ENCODE results near the gene VPS37C. TPM values are rescaled to one million over a fixed set of nuclear protein-coding genes. Genes with fewer than 3 reads are reported as not detected.

Gene VPS37C
- total RNA-seq, 1 donor from 2014 or later, result 11.6 TPM

DNA sequence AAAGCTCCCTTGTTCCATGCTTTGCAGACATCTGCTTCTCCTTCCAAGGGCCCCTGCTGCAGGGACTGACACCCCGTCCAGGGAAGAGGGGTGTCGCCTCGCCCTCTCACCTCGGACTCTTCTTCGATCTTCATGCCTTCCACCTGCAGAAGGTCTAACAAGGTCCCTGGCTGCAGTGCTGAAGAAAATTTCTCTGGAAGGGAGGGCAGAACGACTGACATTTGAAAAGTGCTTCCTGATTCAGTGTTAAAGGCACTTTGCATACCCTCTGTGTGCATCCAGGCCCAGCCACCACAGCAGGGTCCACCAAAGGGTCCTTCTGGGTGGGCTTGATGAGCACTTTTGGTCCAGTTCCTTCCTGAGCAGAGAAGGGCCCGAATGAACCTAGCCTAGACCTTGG is 28.1 kb downstream of the VPS37C start:
- no peaks in the 10 kb centered on the region for H3K9me3 Mint-ChIP-seq
- H3K27ac Mint-ChIP-seq, result no peak overlapping the region
- DNase-seq (ENCODE audit: low spot score), result no peak
- no peaks in the 10 kb centered on the region for H3K27me3 Mint-ChIP-seq (ENCODE audit: insufficient read depth)
- no peak overlapping the region for H3K4me3 Mint-ChIP-seq
- peaks cover 11% of the 10 kb centered on the region for H3K36me3 Mint-ChIP-seq (ENCODE audit: low read depth)
- intact Hi-C loops (cut with micrococcal nuclease), result no loop called here
- H3K4me1 Mint-ChIP-seq (ENCODE audit: low read depth), result peaks cover 16% of the 10 kb centered on the region

DNA sequence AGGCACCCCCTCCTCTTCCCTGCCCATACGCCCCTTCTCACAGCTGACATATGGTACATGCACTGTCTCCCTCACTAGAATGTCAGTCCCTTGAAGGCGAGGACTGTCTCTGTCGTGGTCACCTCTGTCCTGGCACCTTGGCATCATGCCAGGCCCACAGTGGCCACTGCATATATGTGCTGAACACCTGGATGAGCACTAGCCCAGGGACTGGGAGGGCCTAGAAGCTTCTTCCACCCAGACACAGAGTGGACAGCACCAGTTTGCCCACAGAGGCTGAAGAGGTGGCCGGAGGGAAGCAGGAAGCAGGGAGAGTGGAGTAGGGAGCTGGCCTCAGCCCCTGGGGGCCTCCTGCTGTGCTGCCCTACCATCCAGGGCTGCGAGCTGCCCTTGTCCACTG is 28.6 kb downstream of the VPS37C start:
- Mint-ChIP-seq H3K36me3 (ENCODE audit: low read depth) (peaks cover 14% of the 10 kb centered on the region), H3K9me3 (no peaks in the 10 kb centered on the region), H3K4me3 (no peak overlapping the region), H3K4me1 (ENCODE audit: low read depth) (peaks cover 16% of the 10 kb centered on the region), H3K27me3 (ENCODE audit: insufficient read depth) (no peaks in the 10 kb centered on the region), H3K27ac (no peak overlapping the region)
- intact Hi-C loops (cut with micrococcal nuclease), result no loop called here
- DNase-seq (ENCODE audit: low spot score), result no peak

DNA sequence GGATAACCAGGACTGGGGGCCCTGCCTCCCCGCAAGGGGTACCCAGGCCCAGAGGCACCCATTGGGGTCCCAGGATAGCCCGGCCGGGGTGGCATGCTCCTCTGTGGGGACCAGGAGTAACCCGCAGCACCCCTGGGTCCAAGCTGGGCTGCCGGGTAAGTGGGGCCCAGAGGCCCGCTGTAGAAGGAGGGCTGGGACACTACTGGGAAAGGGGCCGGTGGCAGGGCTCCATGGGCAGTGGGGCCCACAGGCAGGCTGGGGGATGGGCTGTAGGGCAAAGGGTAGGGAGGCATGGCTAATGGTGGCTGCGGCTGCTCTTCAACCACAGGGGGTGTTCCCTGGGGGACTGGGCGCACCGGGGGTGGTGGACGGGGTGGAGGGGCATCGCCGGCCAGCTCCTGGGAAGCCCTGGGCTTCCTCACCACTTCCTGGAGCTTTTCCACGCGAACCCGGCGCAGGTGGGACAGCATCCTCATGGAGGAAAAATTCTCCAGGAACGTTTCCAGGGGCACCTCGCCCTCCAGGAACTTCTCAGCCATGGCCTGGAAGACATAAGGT is 29.1 kb downstream of the VPS37C start:
- Mint-ChIP-seq H3K4me1 (ENCODE audit: low read depth) (peaks cover 16% of the 10 kb centered on the region), H3K9me3 (no peaks in the 10 kb centered on the region), H3K27me3 (ENCODE audit: insufficient read depth) (no peaks in the 10 kb centered on the region), H3K36me3 (ENCODE audit: low read depth) (peaks cover 17% of the 10 kb centered on the region), H3K4me3 (no peak overlapping the region), H3K27ac (no peak overlapping the region)
- intact Hi-C loops (cut with micrococcal nuclease), result no loop called here
- no peak for DNase-seq (ENCODE audit: low spot score)

DNA sequence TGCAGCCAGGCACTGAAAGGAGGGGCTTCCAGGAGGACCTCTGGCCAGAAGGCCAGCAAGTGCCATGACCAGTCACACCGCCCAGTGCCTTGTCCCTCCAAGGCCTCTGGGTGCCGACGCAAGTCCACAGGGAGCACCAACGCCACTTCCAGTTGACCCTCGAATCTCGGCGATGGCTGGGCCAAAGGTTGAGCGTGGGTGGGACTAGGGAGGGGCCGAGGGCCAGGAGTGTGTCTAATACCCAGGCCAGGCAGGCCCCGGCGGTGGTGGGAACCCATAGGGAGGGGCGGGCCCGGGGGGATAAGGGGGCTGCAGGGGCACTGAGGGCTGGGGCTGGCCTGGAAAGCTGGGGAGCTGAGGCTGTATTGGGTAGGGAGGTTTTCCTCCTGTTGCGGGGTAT is 29.6 kb downstream of the VPS37C start:
- no peak for DNase-seq (ENCODE audit: low spot score)
- Mint-ChIP-seq H3K4me3 (no peak overlapping the region), H3K27ac (no peak overlapping the region), H3K27me3 (ENCODE audit: insufficient read depth) (no peaks in the 10 kb centered on the region), H3K9me3 (no peaks in the 10 kb centered on the region), H3K36me3 (ENCODE audit: low read depth) (peaks cover 20% of the 10 kb centered on the region), H3K4me1 (ENCODE audit: low read depth) (peaks cover 16% of the 10 kb centered on the region)
- intact Hi-C loops (cut with micrococcal nuclease), result no loop called here

DNA sequence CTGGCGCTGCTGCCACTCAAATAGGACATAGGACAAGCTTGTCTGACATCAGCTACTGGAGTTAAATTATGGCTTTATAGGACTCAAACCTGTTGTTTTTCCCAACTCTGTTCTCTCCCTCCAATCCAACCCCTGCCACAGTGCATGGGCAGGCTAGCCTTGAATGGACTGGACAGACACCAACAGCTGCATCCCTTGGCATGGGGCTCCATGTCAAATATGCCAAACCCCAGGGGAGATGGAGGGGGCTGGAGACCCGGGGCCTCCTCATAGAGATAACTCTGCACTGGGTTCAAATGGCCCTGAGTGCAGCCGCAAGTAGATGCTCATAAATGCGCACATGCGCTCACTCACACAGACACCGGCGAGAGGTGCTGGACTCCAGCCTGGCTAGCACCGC is 30.0 kb downstream of the VPS37C start:
- intact Hi-C loops (cut with micrococcal nuclease), result no loop called here
- Mint-ChIP-seq H3K4me1 (ENCODE audit: low read depth) (peaks cover 16% of the 10 kb centered on the region), H3K27me3 (ENCODE audit: insufficient read depth) (no peaks in the 10 kb centered on the region), H3K36me3 (ENCODE audit: low read depth) (peaks cover 22% of the 10 kb centered on the region), H3K27ac (no peak overlapping the region), H3K4me3 (no peak overlapping the region), H3K9me3 (no peaks in the 10 kb centered on the region)
- DNase-seq (ENCODE audit: low spot score), result no peak

DNA sequence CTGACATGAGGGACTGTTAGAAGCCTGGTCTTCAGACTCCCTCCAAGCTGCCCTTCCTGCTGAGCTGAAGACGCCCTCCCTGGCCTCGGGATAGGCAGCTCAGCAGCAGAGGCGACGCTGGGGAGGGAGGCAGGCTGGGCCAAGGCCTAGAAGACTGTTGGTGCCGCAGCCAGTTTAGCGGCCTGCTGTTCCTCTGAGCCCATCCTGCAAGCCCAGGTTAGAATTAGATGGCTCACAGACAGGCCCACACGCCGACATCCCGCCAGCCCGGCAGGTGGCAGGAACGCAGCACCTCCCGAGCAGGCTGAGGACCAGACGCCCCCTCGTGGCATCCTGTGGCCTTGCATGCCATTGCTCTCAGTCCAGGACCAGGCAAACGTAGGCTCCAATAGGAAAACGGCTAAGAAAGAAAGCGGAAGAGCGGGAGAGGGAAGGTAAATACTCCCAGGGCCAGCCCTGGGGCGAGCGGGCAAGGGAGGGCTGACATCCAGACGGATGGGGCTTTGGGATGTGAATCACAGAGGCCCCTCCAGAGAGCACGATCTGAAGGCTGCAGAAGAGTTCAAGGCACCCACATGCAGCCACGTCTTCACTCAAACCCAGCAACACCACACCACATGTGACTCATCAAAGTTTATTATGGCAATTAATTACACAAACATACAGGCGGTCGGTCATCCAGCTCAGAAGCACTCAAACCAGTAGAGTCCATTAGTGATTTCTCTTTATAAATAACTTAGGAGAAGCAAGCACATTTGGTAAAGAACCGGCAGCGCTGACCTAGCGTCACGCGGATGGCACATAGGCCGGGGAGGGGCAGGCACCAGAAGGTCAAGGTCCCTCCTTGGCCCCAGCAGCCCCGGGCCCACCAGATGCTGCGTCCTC is 31.3 kb downstream of the VPS37C start:
- H3K27ac Mint-ChIP-seq, result peak overlapping the region; percentile 65
- peak overlapping the region; percentile 63 for H3K4me3 Mint-ChIP-seq
- peaks cover 16% of the 10 kb centered on the region for H3K4me1 Mint-ChIP-seq (ENCODE audit: low read depth)
- H3K27me3 Mint-ChIP-seq (ENCODE audit: insufficient read depth), result no peaks in the 10 kb centered on the region
- intact Hi-C loops (cut with micrococcal nuclease), result loop anchor here (1.0 to 2.0 kb wide), 9 partner anchors 10 to 299 kb away; no protein-coding TSS in a partner anchor
- H3K9me3 Mint-ChIP-seq, result no peaks in the 10 kb centered on the region
- peaks cover 27% of the 10 kb centered on the region for H3K36me3 Mint-ChIP-seq (ENCODE audit: low read depth)
- DNase-seq (ENCODE audit: low spot score), result peak; percentile 82

DNA sequence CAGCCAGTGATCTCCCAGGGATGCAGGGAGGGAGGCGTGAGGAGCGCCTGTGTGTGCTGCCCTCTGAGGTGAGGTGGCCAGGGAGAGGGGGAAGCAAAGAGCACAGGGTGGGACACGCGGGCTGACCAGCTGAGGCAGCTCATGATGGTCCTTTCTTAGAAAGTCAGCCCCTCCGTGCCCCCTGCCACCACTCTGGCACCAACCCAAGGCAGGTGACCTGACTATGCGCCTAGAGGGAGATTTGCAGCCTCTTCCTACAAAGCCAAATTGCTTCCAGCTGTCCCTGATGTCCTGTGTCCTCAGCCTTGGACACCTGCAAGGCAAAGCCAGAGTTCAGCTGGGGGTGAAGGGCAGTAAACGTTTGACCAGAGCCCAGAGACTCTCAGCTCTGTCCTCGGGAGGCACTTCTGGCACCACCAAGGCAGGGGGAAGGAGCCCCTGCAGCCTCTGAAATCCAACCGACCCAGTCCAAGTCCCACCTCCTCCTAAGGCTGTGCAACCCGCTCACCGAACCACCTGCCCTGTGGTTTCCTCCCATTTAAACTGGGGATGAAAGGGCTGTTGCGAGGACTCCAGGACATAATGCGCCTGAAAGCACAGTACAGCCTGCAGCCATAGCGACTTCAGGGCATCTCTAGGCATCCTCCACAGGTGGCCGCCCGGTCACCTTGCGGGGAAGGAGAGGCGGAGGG is 32.1 kb downstream of the VPS37C start:
- Mint-ChIP-seq H3K27me3 (ENCODE audit: insufficient read depth) (no peaks in the 10 kb centered on the region), H3K9me3 (no peaks in the 10 kb centered on the region), H3K4me3 (no peak overlapping the region), H3K36me3 (ENCODE audit: low read depth) (peaks cover 35% of the 10 kb centered on the region), H3K4me1 (ENCODE audit: low read depth) (peaks cover 16% of the 10 kb centered on the region), H3K27ac (no peak overlapping the region)
- intact Hi-C loops (cut with micrococcal nuclease), result loop anchor here (1.0 to 2.0 kb wide), 9 partner anchors 9 to 298 kb away; no protein-coding TSS in a partner anchor
- no peak for DNase-seq (ENCODE audit: low spot score)

DNA sequence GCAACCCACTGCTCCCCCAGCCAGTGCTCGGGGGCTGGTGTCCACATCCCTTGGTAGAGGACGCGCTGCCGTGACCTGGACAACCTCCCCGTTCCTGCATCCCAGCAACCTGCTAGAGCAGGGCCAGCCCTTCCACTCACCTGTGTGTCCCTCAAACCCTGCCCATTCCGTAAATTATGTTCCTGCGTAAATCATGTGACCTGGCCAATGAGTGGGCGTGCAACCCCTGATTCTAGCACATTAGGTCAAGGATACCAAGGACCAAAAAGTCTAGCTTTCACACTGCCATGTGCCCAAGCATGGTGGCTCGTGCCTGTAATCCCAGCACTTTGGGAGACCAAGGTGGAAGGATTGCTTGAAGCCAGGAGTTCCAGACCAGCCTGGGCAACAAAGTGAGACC is 33.2 kb downstream of the VPS37C start:
- no peak overlapping the region for H3K27ac Mint-ChIP-seq

DNA sequence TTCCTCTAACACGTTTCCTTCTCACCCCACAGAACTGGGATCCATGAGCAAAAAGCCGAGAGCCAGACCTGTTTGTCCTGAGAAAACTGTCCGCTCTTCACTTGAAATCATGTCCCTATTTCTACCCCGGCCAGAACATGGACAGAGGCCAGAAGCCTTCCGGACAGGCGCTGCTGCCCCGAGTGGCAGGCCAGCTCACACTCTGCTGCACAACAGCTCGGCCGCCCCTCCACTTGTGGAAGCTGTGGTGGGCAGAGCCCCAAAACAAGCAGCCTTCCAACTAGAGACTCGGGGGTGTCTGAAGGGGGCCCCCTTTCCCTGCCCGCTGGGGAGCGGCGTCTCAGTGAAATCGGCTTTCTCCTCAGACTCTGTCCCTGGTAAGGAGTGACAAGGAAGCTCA is 35.0 kb downstream of the VPS37C start:
- Mint-ChIP-seq H3K36me3 (ENCODE audit: low read depth) (peaks cover 57% of the 10 kb centered on the region), H3K27me3 (ENCODE audit: insufficient read depth) (no peaks in the 10 kb centered on the region), H3K4me3 (no peak overlapping the region), H3K4me1 (ENCODE audit: low read depth) (peaks cover 25% of the 10 kb centered on the region), H3K27ac (peak overlapping the region; percentile 45), H3K9me3 (no peaks in the 10 kb centered on the region)
- no peak for DNase-seq (ENCODE audit: low spot score)
- intact Hi-C loops (cut with micrococcal nuclease), result no loop called here

More for the DNA sequence above, 33.2 kb downstream of the VPS37C start:
- H3K27me3 Mint-ChIP-seq (ENCODE audit: insufficient read depth), result no peaks in the 10 kb centered on the region
- DNase-seq (ENCODE audit: low spot score), result no peak
- intact Hi-C loops (cut with micrococcal nuclease), result loop anchor here (2.0 kb wide), 3 partner anchors 15 to 297 kb away; no protein-coding TSS in a partner anchor
- no peaks in the 10 kb centered on the region for H3K9me3 Mint-ChIP-seq
- H3K4me1 Mint-ChIP-seq (ENCODE audit: low read depth), result peaks cover 16% of the 10 kb centered on the region
- H3K36me3 Mint-ChIP-seq (ENCODE audit: low read depth), result peaks cover 41% of the 10 kb centered on the region
- H3K4me3 Mint-ChIP-seq, result no peak overlapping the region

DNA sequence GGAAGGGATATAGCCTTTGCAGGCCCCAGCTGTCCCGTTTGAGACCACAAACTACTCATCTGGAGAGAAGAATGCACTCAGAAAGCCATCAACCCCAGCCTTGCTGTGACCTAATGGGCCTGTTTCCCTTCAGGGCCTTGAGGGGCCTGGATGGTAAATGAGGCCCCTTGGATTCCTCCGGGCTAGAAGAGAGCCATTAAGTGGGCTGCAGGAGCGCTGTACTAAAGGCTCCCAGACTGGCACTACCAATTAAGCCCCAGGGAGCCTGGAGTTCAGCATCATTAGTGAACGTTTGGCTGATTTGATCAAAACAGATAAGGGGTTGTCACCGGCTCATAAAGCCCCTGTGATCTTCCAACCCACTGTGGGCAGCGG is 35.9 kb downstream of the VPS37C start:
- peaks cover 66% of the 10 kb centered on the region for H3K36me3 Mint-ChIP-seq (ENCODE audit: low read depth)
- peak overlapping the region; percentile 33 for H3K27ac Mint-ChIP-seq
- no peaks in the 10 kb centered on the region for H3K9me3 Mint-ChIP-seq
- peaks cover 34% of the 10 kb centered on the region for H3K4me1 Mint-ChIP-seq (ENCODE audit: low read depth)
- H3K4me3 Mint-ChIP-seq, result no peak overlapping the region
- H3K27me3 Mint-ChIP-seq (ENCODE audit: insufficient read depth), result no peaks in the 10 kb centered on the region
- intact Hi-C loops (cut with micrococcal nuclease), result no loop called here
- DNase-seq (ENCODE audit: low spot score), result no peak

DNA sequence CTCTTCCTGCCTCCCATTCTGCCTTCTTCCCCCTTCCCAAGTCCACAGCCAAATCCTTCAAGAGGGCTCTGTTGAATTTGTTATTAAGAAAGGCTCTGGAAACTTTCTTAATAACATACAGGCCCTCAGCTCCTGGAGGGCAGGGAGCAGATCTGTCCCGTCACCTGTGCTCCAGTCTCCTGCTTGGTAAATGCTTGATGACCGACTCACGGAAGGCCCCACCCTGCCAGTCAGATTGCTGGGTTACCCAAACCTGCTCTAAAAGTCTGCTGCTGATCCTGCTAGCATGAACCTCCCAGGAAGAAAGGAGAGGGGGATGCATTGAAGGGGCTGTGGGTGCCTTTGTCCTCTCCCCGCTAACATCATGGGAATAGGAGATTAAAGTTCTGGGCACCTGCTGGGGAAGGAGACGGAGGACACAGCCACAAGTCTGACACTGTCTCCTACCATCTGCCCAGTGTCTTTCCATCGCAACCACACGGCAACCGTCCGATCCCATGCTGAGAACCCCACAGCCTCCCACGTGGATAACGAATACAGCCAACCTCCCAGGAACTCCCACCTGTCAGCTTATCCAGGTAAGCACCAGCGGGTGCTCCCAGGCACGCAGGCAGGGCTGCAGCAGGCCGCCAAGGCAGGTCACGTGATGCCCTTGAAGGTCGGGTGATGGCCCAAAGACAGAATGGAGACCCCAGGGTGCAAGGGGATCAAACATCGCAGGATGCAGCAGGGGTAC is 36.5 kb downstream of the VPS37C start:
- intact Hi-C loops (cut with micrococcal nuclease), result no loop called here
- no peaks in the 10 kb centered on the region for H3K27me3 Mint-ChIP-seq (ENCODE audit: insufficient read depth)
- no peaks in the 10 kb centered on the region for H3K9me3 Mint-ChIP-seq
- DNase-seq (ENCODE audit: low spot score), result no peak
- H3K36me3 Mint-ChIP-seq (ENCODE audit: low read depth), result peaks cover 69% of the 10 kb centered on the region
- H3K27ac Mint-ChIP-seq, result peak overlapping the region; percentile 59
- no peak overlapping the region for H3K4me3 Mint-ChIP-seq
- peaks cover 34% of the 10 kb centered on the region for H3K4me1 Mint-ChIP-seq (ENCODE audit: low read depth)

DNA sequence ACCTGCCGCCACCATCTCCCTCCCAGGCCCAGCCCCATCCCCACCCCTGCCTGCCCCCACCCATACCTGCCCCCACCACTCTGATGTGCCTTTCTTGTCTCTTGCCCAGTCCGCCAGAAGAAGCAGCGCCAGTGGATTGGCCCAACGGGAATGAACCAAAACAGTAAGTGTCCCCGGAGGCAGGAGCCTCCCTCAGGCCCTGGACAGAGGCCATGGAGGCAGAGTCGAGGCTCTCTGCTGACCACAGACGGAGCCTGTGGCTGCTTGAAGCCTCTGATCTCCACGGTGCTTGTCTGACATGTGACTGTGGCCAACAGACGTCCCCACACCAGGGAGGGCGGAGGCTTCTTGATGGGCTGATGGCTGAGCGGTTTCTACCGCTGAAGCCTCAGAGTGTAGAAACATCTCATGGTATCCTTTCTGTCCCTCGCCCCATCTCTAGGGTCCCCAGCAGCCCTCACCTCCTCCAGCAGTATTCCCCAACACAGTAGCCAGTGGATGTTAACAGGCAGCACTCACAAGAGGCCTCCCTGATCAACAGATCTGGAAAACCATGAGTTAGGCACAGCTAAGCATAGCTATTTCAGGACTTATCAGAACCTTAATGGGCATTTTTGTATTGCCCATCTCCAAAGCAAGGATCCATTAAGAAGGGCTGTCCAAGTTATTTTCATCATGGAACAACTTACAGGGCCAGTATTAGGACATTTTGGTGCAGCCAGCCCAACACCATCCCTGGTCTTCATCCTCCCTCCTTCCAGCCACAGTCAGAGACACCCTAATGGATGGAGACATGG is 37.3 kb downstream of the VPS37C start:
- H3K27me3 Mint-ChIP-seq (ENCODE audit: insufficient read depth), result no peaks in the 10 kb centered on the region
- peak overlapping the region; percentile 59 for H3K27ac Mint-ChIP-seq
- H3K4me3 Mint-ChIP-seq, result no peak overlapping the region
- no peak for DNase-seq (ENCODE audit: low spot score)
- no peaks in the 10 kb centered on the region for H3K9me3 Mint-ChIP-seq
- peaks cover 37% of the 10 kb centered on the region for H3K4me1 Mint-ChIP-seq (ENCODE audit: low read depth)
- H3K36me3 Mint-ChIP-seq (ENCODE audit: low read depth), result peaks cover 76% of the 10 kb centered on the region
- intact Hi-C loops (cut with micrococcal nuclease), result no loop called here
